ENCODE results near the gene SLC44A1.

Gene SLC44A1

DNA sequence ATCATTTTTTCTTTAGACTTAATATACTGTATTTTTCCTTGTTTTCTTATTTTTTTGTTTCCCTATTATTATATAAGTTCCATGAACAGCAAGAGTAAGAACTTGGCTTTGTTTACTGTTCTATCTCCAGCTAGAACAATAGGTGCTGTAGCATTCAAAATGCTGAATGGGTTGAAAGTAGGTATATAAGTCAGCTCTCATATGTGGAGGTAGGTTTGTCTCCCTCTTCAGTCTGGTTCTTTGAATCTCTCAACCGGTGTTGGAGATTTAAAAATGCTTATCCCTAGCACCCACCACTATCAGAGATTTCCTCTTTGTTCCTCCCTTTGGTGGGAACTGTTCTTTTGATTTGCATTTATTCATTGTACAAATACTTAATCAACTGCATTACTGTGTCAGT lies 115.9 kb downstream of the SLC44A1 start:
- TF ChIP-seq SP1 (IDR thresholded peaks at IDR 0.05) (no peak), NFRKB (IDR thresholded peaks at IDR 0.05) (no peak), SUZ12 (IDR thresholded peaks at IDR 0.05) (no peak), FOXK2 (IDR thresholded peaks at IDR 0.05) (no peak), FOXM1 (IDR thresholded peaks at IDR 0.05; ENCODE audit: borderline replicate concordance) (no peak), LEF1 (IDR thresholded peaks at IDR 0.05; ENCODE audit: borderline replicate concordance) (no peak), ZNF384 (IDR thresholded peaks at IDR 0.05) (no peak)
- CTCF ChIA-PET: no interaction called here
- no peak for DNase-seq (ENCODE audit: extremely low spot score)
- POLR2A ChIA-PET: no interaction called here

DNA sequence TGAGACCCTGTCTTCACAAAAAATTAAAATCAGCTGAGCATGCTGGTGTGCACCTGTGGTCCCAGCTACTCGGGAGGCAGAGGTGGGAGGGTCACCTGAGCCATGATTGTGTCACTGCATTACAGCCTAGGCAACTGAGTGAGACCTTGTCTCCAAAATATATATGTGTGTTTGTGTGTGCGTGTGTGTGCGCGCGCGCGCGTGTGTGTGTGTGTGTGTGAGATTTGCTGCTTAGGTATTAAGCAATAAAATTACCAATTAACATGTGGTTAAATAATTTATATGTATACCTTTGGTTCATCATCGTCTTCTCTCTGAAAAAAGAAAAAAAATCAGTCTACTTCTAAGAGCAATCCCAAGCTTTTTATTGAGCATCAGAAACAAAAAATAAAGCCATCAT lies 117.4 kb downstream of the SLC44A1 start:
- CTCF ChIA-PET: no interaction called here
- POLR2A ChIA-PET: no interaction called here
- no peak for TF ChIP-seq LEF1 (IDR thresholded peaks at IDR 0.05; ENCODE audit: borderline replicate concordance)
- TF ChIP-seq TARDBP (IDR thresholded peaks at IDR 0.05): no peak
- TF ChIP-seq L3MBTL2 (conservative IDR thresholded peaks at IDR 0.05): no peak
- TF ChIP-seq FOXM1 (IDR thresholded peaks at IDR 0.05; ENCODE audit: borderline replicate concordance): no peak
- TF ChIP-seq, protein P1, sequence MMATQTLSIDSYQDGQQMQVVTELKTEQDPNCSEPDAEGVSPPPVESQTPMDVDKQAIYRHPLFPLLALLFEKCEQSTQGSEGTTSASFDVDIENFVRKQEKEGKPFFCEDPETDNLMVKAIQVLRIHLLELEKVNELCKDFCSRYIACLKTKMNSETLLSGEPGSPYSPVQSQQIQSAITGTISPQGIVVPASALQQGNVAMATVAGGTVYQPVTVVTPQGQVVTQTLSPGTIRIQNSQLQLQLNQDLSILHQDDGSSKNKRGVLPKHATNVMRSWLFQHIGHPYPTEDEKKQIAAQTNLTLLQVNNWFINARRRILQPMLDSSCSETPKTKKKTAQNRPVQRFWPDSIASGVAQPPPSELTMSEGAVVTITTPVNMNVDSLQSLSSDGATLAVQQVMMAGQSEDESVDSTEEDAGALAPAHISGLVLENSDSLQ (IDR thresholded peaks at IDR 0.05): no peak
- no peak for TF ChIP-seq SUZ12 (IDR thresholded peaks at IDR 0.05)
- no peak for TF ChIP-seq ARNT (IDR thresholded peaks at IDR 0.05)
- no peak for TF ChIP-seq SP1 (IDR thresholded peaks at IDR 0.05)
- TF ChIP-seq BHLHE40 (IDR thresholded peaks at IDR 0.05; ENCODE audit: borderline replicate concordance): no peak
- TF ChIP-seq HDGF (IDR thresholded peaks at IDR 0.05; ENCODE audit: borderline replicate concordance): no peak
- no peak for TF ChIP-seq ZNF384 (IDR thresholded peaks at IDR 0.05)
- TF ChIP-seq FOXK2 (IDR thresholded peaks at IDR 0.05): no peak
- no peak for TF ChIP-seq ELF4 (IDR thresholded peaks at IDR 0.05)
- no peak for TF ChIP-seq CTBP1 (IDR thresholded peaks at IDR 0.05; ENCODE audit: borderline replicate concordance)
- TF ChIP-seq FOXA1 (IDR thresholded peaks at IDR 0.05): no peak
- TF ChIP-seq NFRKB (IDR thresholded peaks at IDR 0.05): no peak
- no peak for DNase-seq (ENCODE audit: extremely low spot score)

DNA sequence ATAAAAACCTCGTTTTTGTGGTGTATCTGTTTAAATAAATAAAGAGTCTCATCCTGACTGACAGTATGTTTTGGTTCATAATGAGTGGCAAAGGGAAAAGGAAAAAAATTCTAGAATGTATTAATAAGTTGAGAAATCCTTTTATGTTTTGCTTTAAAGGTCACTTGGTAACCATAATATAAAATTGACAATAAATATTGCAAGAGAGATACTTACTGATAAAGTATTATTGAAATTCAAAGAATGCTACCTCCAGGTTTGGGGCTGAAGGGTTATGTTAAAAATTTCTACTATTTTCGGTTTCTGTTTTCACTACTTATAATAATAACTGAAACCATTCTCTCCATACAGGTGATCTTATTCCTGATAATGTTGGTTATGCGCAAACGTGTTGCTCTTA lies 118.0 kb downstream of the SLC44A1 start:
- TF ChIP-seq ZNF384 (IDR thresholded peaks at IDR 0.05): no peak
- no peak for TF ChIP-seq L3MBTL2 (conservative IDR thresholded peaks at IDR 0.05)
- TF ChIP-seq FOXA1 (IDR thresholded peaks at IDR 0.05): no peak
- no peak for TF ChIP-seq TARDBP (IDR thresholded peaks at IDR 0.05)
- no peak for TF ChIP-seq CTBP1 (IDR thresholded peaks at IDR 0.05; ENCODE audit: borderline replicate concordance)
- no peak for TF ChIP-seq BHLHE40 (IDR thresholded peaks at IDR 0.05; ENCODE audit: borderline replicate concordance)
- no peak for TF ChIP-seq ELF4 (IDR thresholded peaks at IDR 0.05)
- no peak for TF ChIP-seq SP1 (IDR thresholded peaks at IDR 0.05)
- TF ChIP-seq SUZ12 (IDR thresholded peaks at IDR 0.05): no peak
- ChIA-PET POLR2A (no interaction called here), CTCF (no interaction called here)

DNA sequence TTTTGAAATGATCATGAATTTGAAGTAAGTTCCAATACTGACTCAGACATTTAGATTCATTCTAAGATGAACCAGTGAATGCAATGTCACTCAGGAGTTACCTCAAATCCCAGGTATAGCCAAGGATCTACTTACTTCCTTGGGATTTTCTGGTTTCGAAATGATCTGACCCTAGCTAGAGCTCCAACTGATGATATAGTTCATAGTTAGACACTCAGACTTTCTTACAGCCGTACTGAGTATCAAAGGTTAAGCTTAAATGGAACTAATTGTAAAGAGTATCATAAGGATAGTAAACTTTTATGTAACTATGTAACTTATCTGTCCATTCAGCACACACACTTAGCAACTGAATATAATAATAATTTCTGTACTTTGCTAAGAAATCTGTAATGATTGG lies 119.4 kb downstream of the SLC44A1 start:
- DNase-seq (ENCODE audit: extremely low spot score): no peak
- no peak for TF ChIP-seq ARNT (IDR thresholded peaks at IDR 0.05)
- ChIA-PET CTCF (no interaction called here), POLR2A (no interaction called here)

More for the DNA sequence above, 118.0 kb downstream of the SLC44A1 start:
- DNase-seq (ENCODE audit: extremely low spot score): no peak

DNA sequence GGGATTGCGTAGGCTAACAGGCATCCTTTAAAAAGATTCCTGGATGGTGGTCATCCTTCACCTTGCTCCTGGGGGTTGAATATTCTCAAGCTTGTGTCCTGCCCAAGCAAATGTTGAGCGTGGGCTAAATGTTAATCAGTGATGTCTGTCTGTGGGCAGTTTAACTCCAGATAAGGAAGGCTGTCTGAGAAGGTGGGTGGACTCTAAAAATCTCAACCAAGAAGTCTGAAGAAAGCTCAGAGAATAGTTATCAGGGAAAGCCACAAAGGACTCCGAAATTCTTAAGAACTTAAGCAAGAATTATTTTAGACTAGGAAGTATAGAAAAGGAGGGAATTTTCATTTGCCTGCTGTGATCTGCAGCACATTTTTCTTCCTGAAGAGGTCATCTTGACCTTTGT lies 125.5 kb downstream of the SLC44A1 start:
- no peak for DNase-seq (ENCODE audit: extremely low spot score)
- POLR2A ChIA-PET: no interaction called here
- CTCF ChIA-PET: no interaction called here
- TF ChIP-seq BHLHE40 (IDR thresholded peaks at IDR 0.05; ENCODE audit: borderline replicate concordance) (no peak), FOXA1 (IDR thresholded peaks at IDR 0.05) (no peak), SUZ12 (IDR thresholded peaks at IDR 0.05) (no peak), ARNT (IDR thresholded peaks at IDR 0.05) (no peak), ZNF384 (IDR thresholded peaks at IDR 0.05) (no peak), LEF1 (IDR thresholded peaks at IDR 0.05; ENCODE audit: borderline replicate concordance) (no peak), CTBP1 (IDR thresholded peaks at IDR 0.05; ENCODE audit: borderline replicate concordance) (no peak), FOXK2 (IDR thresholded peaks at IDR 0.05) (no peak), L3MBTL2 (conservative IDR thresholded peaks at IDR 0.05) (no peak)

DNA sequence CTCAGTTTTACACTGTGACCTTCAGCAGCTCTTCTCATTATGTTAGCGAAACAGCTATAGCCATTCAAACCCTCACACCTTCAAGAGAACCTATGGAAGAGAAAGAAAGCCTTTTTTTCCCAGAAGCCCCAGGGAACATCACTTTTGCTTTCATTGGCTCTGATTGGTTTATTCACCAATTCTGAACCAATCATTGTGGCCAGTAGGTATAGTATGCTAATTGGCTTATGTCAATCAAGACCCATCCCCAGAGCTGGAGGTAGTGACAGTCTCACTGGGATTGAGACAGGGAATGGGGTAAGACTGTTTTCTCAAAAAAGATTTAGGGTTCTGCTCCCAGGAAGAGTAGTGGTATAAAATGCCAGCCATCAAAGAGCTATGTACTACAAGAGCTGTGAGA lies 129.3 kb downstream of the SLC44A1 start:
- ChIA-PET POLR2A (no interaction called here), CTCF (no interaction called here)
- TF ChIP-seq NFRKB (IDR thresholded peaks at IDR 0.05) (no peak), HDGF (IDR thresholded peaks at IDR 0.05; ENCODE audit: borderline replicate concordance) (no peak), L3MBTL2 (conservative IDR thresholded peaks at IDR 0.05) (no peak), CTBP1 (IDR thresholded peaks at IDR 0.05; ENCODE audit: borderline replicate concordance) (no peak), ARNT (IDR thresholded peaks at IDR 0.05) (no peak), LEF1 (IDR thresholded peaks at IDR 0.05; ENCODE audit: borderline replicate concordance) (no peak), BHLHE40 (IDR thresholded peaks at IDR 0.05; ENCODE audit: borderline replicate concordance) (no peak), FOXK2 (IDR thresholded peaks at IDR 0.05) (no peak), ELF4 (IDR thresholded peaks at IDR 0.05) (no peak), ZNF384 (IDR thresholded peaks at IDR 0.05) (no peak), FOXA1 (IDR thresholded peaks at IDR 0.05) (no peak), FOXM1 (IDR thresholded peaks at IDR 0.05; ENCODE audit: borderline replicate concordance) (no peak), TARDBP (IDR thresholded peaks at IDR 0.05) (no peak)
- TF ChIP-seq, protein P1 (IDR thresholded peaks at IDR 0.05): no peak
- no peak for DNase-seq (ENCODE audit: extremely low spot score)

DNA sequence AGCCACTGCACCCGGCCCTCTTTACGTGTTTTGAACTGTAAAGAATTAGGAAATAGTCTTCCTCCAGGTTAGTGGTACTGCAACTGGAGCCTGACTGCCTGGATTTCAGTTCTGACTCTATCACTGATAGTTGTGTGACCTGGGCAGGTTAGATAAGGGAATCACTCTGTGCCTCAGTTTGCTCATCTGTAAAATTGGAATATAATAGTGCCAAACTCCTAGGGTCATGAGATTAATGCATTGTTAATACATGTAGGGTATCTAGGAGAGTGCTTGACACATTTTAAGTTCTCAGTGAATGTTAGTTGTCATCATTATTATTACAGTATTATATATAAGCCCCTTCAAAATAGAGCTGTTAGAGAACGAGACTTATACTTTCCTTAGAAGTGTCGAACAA lies 130.9 kb downstream of the SLC44A1 start:
- no peak for DNase-seq (ENCODE audit: extremely low spot score)
- POLR2A ChIA-PET: no interaction called here
- CTCF ChIA-PET: no interaction called here
- no peak for TF ChIP-seq CTBP1 (IDR thresholded peaks at IDR 0.05; ENCODE audit: borderline replicate concordance)
- TF ChIP-seq SP1 (IDR thresholded peaks at IDR 0.05): no peak
- no peak for TF ChIP-seq ARNT (IDR thresholded peaks at IDR 0.05)
- TF ChIP-seq ELF4 (IDR thresholded peaks at IDR 0.05): no peak
- TF ChIP-seq SUZ12 (IDR thresholded peaks at IDR 0.05): no peak
- no peak for TF ChIP-seq L3MBTL2 (conservative IDR thresholded peaks at IDR 0.05)
- no peak for TF ChIP-seq FOXA1 (IDR thresholded peaks at IDR 0.05)
- TF ChIP-seq NFRKB (IDR thresholded peaks at IDR 0.05): no peak
- TF ChIP-seq, protein P1 (IDR thresholded peaks at IDR 0.05): no peak
- no peak for TF ChIP-seq ZNF384 (IDR thresholded peaks at IDR 0.05)
- TF ChIP-seq LEF1 (IDR thresholded peaks at IDR 0.05; ENCODE audit: borderline replicate concordance): no peak
- TF ChIP-seq BHLHE40 (IDR thresholded peaks at IDR 0.05; ENCODE audit: borderline replicate concordance): no peak
- TF ChIP-seq FOXK2 (IDR thresholded peaks at IDR 0.05): no peak
